Vagina (tissue), 2 donors: ENCODE data around the gene ACACA. TPM values are rescaled to one million over a fixed set of nuclear protein-coding genes. Genes with fewer than 3 reads are reported as not detected.
"Not testable (repeated sequence)": the region's sequence is repeated elsewhere in the genome, so short reads cannot be mapped to it uniquely, and the experiment has no call there.

Experiments
- DNase-seq, 2 donors: peaks; one replicate each; pipeline ENCODE4 v3.0.0-alpha.2; 2017; ENCODE audit errors: extremely low spot score in 2 of 2
- H3K27ac ChIP-seq: fragments of 200-600 bp; sonication (generic); one replicate; pipeline ENCODE4 v1.5.1; 2019
- H3K27me3 ChIP-seq: fragments of 200-600 bp; sonication (generic); one replicate; pipeline ENCODE4 v1.5.1; 2019
- H3K36me3 ChIP-seq, 2 donors: fragments of 200-600 bp; sonication (generic); one replicate each; pipeline ENCODE4 v1.5.1; 2017 to 2019
- H3K4me1 ChIP-seq: fragments of 200-600 bp; sonication (generic); one replicate; pipeline ENCODE4 v1.5.1; 2019
- H3K4me3 ChIP-seq, 2 donors: fragments of 200-600 bp; sonication (generic); 1 replicate in 1 of 2; 2 replicates in 1 of 2; pipeline ENCODE4 v1.5.1; 2016 to 2019
- H3K9me3 ChIP-seq: fragments of 200-600 bp; sonication (generic); one replicate; pipeline ENCODE4 v1.5.1; 2019
- POLR2A ChIP-seq, 2 donors: fragments of 450-650 bp; IDR thresholded peaks; one replicate each; pipeline ENCODE4 v1.6.1; 2017; ENCODE audit warnings: antibody characterized with exemption in 2 of 2, mild to moderate bottlenecking in 2 of 2, moderate library complexity in 2 of 2
- POLR2AphosphoS5 ChIP-seq, 2 donors: sonication (generic); formaldehyde crosslinking; IDR thresholded peaks; one replicate each; pipeline ENCODE4 v1.9.0; 2017; ENCODE audit warnings: antibody characterized with exemption in 2 of 2, mild to moderate bottlenecking in 2 of 2, low read depth in 1 of 2; ENCODE audit not compliant: insufficient read depth in 1 of 2
- intact Hi-C: fragments of 100-400 bp; cut with DNase I; formaldehyde crosslinking; loops from one replicate; pipeline ENCODE4 v1.15.1; 2023
- total RNA-seq: library from RNA; depleted of rRNA; stranded (reverse); fragments of >200 nt; gene quantifications from one replicate; pipeline ENCODE4 v1.2.3, GENCODE V29; 2016
- TF ChIP-seq, protein P1 (sequence below), 3 experiments: fragments of 450-650 bp in 2 of 3; fragments of 200-600 bp in 1 of 3; sonication (generic) in 1 of 3; IDR thresholded peaks; one replicate each; pipeline ENCODE4 v1.5.1; 2017 to 2019; ENCODE audit warnings: antibody characterized with exemption in 3 of 3, mild to moderate bottlenecking in 2 of 3, moderate library complexity in 2 of 3

Gene ACACA
- total RNA-seq, 1 donor from 2014 or later: 44.7 TPM

DNA sequence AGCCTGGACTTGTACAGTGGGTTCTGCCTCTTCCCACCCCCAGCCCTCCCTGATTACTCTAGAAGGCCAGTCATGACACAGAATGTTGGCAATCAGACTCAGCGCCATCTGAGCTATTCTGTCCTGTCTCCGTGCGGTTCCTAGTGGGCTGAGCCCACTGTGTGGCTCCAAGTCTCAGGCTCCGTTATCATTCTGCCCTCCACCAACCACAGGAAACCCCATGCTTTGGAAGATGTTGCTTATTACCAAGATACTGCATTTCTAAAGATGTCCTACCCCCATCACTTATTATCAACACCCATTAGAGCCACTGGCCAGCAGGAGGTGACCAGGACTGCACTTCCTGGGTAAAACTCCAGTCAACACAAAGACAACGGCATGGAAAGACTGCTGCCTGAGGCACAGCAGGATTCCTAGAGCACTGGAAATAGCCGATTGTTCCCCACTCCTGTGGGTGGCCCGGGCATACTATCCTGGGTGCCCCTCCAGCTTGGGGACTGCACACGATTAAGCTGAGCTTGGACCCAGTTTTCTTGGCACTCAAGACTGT, 324.2 kb downstream of the ACACA start:
- no peaks in the 10 kb centered on the region for H3K27me3 ChIP-seq
- no peak overlapping the region for H3K4me3 ChIP-seq
- H3K9me3 ChIP-seq: no peaks in the 10 kb centered on the region
- H3K27ac ChIP-seq: no peak overlapping the region
- no peaks in the 10 kb centered on the region for H3K4me1 ChIP-seq
- intact Hi-C loops: no loop called here
- TF ChIP-seq, protein P1, sequence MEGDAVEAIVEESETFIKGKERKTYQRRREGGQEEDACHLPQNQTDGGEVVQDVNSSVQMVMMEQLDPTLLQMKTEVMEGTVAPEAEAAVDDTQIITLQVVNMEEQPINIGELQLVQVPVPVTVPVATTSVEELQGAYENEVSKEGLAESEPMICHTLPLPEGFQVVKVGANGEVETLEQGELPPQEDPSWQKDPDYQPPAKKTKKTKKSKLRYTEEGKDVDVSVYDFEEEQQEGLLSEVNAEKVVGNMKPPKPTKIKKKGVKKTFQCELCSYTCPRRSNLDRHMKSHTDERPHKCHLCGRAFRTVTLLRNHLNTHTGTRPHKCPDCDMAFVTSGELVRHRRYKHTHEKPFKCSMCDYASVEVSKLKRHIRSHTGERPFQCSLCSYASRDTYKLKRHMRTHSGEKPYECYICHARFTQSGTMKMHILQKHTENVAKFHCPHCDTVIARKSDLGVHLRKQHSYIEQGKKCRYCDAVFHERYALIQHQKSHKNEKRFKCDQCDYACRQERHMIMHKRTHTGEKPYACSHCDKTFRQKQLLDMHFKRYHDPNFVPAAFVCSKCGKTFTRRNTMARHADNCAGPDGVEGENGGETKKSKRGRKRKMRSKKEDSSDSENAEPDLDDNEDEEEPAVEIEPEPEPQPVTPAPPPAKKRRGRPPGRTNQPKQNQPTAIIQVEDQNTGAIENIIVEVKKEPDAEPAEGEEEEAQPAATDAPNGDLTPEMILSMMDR (IDR thresholded peaks at IDR 0.05): no peak
- TF ChIP-seq POLR2AphosphoS5 (IDR thresholded peaks at IDR 0.05; ENCODE audit: insufficient read depth in 1 of 2, low read depth in 1 of 2): no peak
- no peak for TF ChIP-seq POLR2A (IDR thresholded peaks at IDR 0.05)
- H3K36me3 ChIP-seq: peaks cover 0 to 20% of the 10 kb centered on the region in 2 donors
- DNase-seq: no peak

DNA sequence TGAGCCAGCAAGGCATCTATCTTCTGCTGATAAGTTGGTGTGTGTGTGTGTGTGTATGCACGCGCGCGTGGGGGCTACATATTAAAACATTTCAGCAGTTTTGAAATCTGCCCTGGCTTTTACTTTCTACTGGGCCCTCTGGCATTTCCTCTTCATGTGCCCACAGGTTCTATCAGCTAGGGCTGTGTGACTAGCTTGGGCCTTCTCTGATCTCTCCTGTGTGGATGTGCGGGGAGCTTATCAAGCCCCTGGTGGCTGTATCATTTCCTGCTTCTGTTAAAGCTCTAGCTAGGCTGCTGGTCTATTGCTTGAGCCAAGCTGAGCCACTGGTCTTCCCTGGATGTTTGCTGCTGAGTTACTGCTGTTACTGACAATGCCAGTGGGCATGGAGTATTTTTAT, 325.3 kb downstream of the ACACA start:
- Histone ChIP-seq H3K9me3 (no peaks in the 10 kb centered on the region), H3K4me3 (no peak overlapping the region), H3K27me3 (no peaks in the 10 kb centered on the region), H3K36me3 (peaks cover 0 to 9% of the 10 kb centered on the region in 2 donors), H3K4me1 (no peaks in the 10 kb centered on the region), H3K27ac (no peak overlapping the region)
- TF ChIP-seq POLR2A (IDR thresholded peaks at IDR 0.05) (no peak), POLR2AphosphoS5 (IDR thresholded peaks at IDR 0.05; ENCODE audit: insufficient read depth in 1 of 2, low read depth in 1 of 2) (no peak)
- TF ChIP-seq, protein P1 (IDR thresholded peaks at IDR 0.05): no peak
- no peak for DNase-seq
- intact Hi-C loops: no loop called here

DNA sequence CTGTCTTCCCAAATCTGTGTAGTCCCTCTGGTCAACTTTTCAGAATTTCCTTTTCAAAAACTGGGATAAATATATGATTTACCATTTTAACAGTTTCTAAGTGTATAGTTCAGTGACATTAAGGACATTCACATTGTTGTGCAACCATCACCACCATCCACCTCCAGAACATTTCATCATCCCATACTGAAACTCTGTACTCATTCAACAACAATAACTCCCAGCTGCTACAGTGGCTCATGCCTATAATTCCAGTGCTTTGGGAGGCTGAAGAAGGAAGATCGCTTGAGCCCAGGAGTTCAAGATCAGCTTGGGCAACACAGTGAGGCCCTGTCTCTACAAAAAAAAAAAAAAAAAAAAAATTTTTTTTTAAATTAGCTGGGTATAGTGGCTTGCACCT, 326.9 kb downstream of the ACACA start:
- intact Hi-C loops: no loop called here
- Histone ChIP-seq H3K9me3 (no peaks in the 10 kb centered on the region), H3K4me1 (no peaks in the 10 kb centered on the region), H3K27me3 (no peaks in the 10 kb centered on the region), H3K4me3 (no peak overlapping the region), H3K27ac (no peak overlapping the region), H3K36me3 (no peaks in the 10 kb centered on the region)
- TF ChIP-seq POLR2AphosphoS5 (IDR thresholded peaks at IDR 0.05; ENCODE audit: insufficient read depth in 1 of 2, low read depth in 1 of 2) (no peak), POLR2A (IDR thresholded peaks at IDR 0.05) (no peak)
- TF ChIP-seq, protein P1 (IDR thresholded peaks at IDR 0.05): no peak
- DNase-seq: no peak

DNA sequence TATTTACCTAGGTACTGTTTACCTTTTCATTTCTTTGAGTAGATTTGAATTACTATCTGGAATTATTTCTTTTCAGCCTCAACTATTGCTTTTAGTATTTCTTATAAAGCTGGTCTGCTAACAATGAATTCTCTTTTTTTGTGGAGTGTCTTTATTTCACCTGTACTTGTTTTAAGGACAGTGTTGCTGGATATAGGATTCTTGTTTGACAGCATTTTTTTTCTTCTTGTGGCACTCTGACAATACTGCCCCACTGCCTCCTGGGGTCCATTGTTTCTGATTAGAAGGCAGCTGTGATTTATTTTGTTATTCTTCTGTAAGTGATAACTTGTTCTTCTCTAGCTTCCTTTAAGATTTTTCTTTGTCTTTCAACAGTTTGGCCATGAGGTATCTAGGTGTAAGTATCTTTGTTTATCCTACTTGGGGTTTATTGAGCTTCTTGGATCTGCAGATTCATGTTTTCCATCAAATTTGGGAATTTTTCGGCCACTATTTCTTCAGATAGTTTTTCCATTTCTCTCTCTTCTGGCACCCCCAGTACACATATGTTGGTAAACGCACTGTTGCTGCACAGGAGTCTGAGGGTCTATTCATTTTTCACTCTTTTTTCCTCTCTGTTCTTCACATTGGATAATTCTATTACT, 327.4 kb downstream of the ACACA start:
- intact Hi-C loops: no loop called here
- H3K4me3 ChIP-seq: no peak overlapping the region
- TF ChIP-seq POLR2AphosphoS5 (IDR thresholded peaks at IDR 0.05; ENCODE audit: insufficient read depth in 1 of 2, low read depth in 1 of 2): no peak
- no peak for TF ChIP-seq POLR2A (IDR thresholded peaks at IDR 0.05)
- TF ChIP-seq, protein P1 (IDR thresholded peaks at IDR 0.05): no peak

DNA sequence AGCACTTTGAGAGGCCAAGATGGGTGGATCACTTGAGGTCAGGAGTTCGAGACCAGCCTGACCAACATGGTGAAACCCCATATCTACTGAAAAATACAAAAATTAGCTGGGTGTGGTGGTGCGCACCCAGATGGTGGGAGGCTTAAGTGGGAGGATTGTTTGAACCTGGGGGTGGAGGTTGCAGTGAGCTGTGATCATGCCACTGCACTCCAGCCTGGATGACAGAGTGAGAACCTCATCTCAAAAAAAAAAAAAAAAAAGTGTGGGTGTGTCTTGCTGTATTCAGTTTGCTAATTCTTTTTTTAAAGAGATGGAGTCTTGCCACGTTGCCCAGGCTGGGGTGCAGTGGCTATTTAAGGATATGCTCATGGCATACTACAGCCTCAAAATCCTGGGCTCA, 333.2 kb downstream of the ACACA start:
- H3K4me1 ChIP-seq, DNase-seq, intact Hi-C loops, H3K27me3 ChIP-seq, H3K36me3 ChIP-seq, H3K27ac ChIP-seq, H3K4me3 ChIP-seq, H3K9me3 ChIP-seq: not testable (repeated sequence)

More for the DNA sequence above, 327.4 kb downstream of the ACACA start:
- Histone ChIP-seq H3K4me1 (no peaks in the 10 kb centered on the region), H3K27me3 (no peaks in the 10 kb centered on the region), H3K9me3 (no peaks in the 10 kb centered on the region), H3K36me3 (no peaks in the 10 kb centered on the region), H3K27ac (no peak overlapping the region)
- DNase-seq: no peak
